HG02938 (cell line): ENCODE data around the gene RBFOX2.
"Not testable (repeated sequence)": the region's sequence is repeated elsewhere in the genome, so short reads cannot be mapped to it uniquely, and the experiment has no call there.

ENCODE experiments used
- ATAC-seq: cut with Tn5 transposase; IDR thresholded peaks from one replicate; pipeline ENCODE4 v1.9.1; 2021; ENCODE audit warnings: mild to moderate bottlenecking, moderate library complexity; ENCODE audit not compliant: unreplicated experiment

Gene RBFOX2

DNA sequence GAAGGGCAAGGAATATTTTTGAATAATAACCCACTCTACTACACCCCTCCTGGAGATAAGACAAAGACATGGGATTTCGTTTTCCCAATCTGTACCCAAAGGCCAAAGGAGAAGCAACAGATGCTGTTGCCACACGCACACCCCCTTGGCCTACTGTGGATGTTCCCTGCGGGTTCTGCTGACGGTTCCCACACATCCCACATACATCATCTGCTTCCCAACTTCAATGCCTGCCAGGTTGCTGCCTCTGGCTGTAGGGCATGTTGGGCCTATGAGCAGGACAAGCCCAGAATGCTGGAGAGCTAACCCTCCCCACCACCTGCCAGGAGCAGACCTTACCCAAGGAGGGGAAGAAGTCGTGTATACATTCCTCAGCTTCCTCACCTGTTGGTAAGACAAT lies 13.6 kb upstream of the RBFOX2 start:
- no peak for ATAC-seq

DNA sequence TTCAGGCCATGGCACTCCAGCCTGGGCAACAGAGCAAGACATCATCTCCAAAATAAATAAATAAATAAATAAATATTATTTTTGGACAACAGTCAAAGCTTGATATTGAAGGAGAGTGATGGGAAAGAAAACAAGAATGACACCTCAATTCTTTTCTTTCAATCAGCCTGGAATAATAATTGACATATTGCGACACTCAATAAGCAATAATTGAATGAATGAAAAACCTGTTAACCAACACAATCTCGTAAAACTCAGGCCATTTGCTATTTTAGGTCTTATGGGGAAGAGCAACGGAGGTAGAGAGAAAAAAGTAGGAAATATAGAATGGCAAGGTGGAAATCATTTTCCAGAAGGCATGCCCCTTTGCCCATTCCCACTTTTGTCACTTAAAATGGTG lies 10.5 kb upstream of the RBFOX2 start:
- ATAC-seq = no peak

DNA sequence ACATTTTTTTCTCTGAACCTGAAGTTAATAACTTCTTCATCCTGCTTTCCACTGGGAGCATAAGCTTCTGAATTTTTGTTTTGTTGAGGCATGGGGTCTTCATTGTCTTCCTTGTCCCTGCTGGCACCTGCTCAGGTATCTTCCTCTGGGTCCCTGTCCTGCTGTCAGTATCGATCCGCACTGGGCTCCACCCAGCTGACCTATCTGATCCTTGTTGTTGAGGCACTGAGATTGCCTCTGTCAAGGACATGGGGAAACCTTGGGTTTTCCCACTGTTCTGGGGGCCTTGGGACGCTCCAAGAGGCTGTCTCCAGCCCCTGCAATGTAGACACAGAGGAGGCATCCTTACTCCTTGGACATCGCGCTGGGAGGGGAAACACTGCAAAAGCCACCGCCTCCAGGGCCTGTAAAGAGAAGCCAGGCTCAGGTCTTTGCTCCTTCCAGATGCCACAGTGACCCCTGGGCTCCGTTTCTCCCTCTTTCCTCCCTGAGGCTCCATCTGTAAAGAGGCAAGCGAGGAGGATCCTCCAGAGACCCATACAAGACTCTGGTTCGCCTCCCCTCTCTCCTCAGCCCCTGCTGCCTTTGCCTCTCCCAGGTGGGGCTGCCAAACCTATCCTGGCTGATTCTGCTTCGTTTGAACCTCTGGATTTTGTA lies 8.6 kb upstream of the RBFOX2 start:
- ATAC-seq = no peak

DNA sequence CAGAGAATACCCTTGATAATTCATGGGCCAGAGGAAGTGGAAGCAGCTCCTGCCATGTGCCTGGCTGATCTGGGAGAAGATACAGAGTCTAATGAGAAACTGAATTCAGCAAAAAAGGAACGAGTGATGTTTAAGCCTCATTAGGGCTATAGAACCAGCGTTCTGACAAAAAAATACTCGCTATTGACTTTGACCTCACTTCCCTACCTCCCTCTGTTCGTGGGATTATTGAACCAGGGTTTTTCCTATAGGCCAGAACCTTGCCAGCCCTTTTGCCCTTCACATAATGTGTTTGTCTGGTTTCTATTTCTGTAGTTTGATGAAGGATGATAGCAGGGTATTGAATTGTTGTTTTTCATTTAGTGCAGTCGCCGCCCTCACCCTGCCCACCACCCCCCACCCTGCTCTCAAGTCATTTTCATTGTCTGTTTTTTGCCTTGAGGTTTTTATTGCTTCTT lies 7.6 kb upstream of the RBFOX2 start:
- ATAC-seq = no peak

DNA sequence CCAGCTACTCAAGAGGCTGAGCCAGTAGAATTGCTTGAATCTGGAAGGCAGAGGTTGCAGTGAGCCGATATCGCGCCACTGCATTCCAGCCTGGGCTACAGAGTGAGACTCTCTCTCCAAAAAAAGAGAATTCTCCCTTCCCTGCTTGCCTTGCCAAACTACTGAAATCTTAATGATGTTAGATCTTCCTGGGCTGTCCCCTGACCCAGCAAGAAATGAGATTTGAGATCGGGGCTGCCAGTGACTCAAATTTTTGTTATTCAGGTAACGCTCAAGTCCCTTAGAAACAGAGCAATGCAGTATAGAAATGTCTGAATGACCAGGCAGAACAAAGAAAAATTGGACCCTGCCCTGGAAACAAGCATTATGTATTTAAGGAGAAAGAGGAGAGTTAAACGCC lies 4.0 kb upstream of the RBFOX2 start:
- ATAC-seq = no peak

DNA sequence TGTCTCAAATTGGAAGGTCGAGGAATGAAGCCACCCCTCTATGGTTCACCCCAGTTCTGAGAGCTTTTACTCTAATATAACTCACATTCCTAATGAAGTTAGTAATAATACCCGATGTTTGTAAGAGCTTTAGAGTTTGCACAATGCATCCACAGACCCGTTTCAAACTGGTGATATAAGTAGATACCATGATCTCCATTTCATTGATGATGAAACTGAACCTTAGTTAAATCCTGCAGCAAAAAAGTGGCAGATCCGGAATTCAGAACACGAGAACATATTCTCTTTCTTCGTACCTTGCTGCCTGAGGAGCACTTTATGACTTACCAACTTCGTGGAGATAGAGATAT lies 757 bp upstream of the RBFOX2 start:
- no peak for ATAC-seq

DNA sequence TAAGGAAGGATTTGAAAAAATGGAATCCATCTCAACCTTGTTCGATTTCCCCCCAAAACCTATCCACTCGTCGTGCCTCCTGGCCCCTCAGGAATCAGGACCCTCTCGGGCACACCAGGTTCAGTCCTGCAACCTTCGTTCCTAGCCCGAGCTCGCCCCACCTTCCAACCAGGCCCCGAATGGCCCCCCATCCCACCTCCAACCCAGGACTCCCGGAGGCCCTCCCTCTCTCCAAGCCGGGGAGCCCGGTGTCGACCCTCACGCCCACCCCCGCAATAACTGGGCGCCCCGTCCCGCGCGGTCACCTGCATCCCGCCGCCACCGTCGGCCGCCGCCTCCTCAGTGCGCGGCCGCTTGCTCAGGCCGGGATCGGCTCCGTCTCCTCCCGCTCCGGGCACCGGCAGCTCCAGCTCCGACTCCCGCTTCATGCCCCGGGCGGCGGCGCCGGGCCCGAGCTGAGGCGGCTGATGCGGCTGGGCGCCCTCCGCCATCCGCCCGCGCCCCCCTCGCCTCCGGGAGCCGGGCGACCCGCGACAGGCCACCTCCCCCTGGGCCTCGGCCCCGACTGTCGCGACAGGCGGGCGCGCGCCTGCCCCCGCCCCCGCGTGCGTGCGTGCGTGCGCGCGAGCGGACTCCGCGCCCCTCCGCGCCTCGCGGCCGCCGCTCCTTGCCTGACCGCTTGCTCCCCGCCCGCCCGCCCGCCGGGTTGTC lies 534 bp downstream of the RBFOX2 start:
- no peak for ATAC-seq

DNA sequence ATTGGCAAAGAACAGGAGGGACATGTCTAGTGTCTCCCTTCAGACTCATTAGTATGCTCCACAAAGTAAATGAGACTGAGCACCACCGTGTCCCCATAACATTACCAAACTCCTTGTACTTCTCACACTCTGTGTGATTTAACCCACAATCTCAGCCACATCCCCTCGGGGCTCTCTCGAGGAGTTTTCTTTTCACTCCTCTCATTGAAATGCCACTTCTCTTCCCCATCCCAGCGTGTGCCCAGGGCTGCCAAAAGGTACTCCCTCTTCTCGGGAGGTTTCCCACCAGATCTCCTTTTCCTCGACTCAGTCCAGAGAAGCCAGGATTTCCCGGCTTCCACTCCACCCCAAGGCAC lies 1.1 kb downstream of the RBFOX2 start:
- no peak for ATAC-seq

DNA sequence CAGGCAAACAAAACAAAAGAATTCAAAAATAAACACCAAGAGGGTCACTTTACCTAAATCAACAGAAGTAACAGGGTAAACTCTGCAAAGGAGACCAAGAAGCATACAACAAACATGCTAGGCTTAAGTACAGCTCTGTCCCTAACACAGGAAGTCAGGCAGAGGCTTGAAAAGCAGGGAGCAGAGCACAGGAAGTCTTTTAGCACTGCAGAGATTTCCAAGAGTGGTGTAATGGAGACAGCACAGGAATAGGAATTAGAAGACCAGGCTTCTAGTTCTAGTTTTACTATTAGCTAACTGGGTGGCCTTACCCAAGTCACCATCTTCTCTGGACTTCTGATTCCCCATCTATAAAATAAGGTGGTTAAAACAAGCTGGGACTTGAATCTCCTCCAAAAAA lies 1.9 kb downstream of the RBFOX2 start:
- ATAC-seq = no peak

DNA sequence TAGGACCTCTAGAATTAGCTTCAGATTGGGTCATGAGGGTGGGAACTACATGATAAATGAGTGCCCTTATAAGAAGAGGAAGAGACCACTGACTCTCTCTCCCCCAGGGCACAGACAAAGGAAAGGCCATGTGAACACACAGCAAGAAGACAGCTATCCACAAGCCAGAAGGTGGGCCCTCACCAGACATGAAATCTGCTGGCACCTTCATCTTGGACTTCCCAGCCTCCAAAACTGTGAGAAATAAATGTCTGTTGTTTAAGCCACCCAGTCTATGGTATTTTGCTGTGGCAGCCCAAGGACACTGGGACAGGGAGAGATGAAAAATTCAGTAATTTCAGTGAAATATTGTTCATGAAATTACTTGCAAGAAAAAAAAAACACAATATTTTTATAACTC lies 5.9 kb downstream of the RBFOX2 start:
- ATAC-seq = no peak

DNA sequence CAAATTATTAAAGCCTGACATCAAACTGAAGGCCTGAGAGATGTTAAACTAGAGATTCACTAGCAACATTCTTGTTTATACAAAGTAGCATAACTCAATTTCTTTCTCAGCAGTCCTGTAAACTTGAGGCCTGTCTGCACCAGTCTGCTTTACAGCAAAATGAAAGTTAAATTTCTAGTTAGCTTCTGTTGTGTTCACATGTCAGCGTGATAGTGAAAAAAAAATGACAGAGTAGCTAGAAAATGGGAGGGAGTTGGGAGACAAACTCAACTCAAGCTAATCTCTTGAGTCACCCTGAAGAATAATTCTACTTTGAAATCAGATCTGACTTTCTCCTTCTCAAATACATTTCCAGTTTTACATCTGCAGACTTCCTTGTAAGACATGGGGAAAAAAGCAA lies 6.5 kb downstream of the RBFOX2 start:
- no peak for ATAC-seq

DNA sequence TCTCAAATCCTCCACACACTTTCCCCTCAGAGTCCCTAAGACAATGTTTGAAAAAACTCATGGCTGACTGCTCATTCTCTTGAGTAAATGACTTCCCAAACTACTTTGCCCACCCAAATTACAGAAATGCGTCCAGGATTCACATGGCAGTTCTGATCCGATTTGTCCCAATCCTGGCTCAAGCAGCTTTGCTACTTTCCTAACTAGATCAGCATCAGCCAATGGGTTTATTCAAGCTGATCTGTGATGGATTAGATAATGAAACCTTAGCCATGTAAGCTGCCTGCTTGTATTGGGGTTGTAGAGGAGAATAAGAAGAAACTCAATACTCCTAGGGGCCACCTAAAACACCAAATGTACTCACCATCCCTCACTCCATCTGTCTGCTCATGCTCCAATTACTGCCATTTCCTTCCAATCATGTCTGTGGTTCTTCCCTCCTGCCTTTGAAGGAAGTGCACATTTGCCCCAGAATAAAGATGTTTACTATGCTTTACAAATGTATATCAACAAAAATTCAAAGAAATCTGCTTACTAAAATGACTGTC lies 6.9 kb downstream of the RBFOX2 start:
- ATAC-seq = no peak

DNA sequence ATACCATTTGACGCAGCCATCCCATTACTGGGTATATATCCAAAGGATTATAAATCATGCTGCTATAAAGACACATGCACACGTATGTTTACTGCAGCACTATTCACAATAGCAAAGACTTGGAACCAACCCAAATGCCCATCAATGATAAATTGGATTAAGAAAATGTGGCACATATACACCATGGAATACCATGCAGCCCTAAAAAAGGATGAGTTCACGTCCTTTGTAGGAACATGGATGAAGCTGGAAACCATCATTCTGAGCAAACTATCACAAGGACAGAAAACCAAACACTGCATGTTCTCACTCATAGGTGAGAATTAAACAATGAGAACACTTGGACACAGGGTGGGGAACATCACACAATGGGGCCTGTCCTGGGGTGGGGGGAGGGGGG lies 7.8 kb downstream of the RBFOX2 start:
- not testable (repeated sequence) for ATAC-seq

DNA sequence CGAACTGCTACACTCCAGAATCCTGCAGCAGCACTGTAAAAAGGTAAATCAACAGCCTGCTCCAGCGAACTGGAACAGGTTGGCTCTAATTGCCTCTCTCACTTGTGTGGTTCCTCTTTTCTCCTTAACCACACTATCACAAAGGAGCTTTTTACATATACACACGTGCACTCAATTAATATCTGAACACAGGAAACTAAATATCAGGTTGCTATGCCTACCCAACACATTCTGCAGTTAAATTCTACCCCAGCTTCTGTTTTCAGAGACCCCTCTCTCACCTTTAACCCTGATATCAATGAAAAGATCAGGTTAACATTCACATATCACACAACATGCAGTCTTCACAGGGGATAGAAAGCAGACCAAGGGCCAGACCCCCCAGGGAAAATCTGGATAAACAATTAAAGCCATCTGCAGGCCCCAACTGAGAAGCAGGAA lies 11.0 kb downstream of the RBFOX2 start:
- ATAC-seq = no peak

DNA sequence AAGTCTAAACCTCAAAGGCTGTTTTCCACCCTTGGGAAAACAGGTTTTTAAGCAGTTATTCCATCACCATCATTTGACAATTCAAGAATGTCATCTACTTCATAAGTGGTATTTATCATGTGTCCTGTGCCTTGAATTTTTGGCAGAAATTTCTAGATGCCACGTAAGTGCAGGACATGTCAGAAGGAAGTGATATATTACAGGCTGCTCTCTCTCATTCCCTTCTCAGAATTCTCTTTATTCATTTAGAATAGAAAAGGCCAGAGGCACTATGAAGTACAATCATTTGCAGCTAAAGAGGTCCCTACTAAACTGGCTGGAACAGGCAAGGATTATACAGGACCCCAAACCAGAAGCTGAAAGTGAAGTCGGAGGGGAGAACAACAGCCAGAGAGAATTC lies 11.9 kb downstream of the RBFOX2 start:
- ATAC-seq = no peak

DNA sequence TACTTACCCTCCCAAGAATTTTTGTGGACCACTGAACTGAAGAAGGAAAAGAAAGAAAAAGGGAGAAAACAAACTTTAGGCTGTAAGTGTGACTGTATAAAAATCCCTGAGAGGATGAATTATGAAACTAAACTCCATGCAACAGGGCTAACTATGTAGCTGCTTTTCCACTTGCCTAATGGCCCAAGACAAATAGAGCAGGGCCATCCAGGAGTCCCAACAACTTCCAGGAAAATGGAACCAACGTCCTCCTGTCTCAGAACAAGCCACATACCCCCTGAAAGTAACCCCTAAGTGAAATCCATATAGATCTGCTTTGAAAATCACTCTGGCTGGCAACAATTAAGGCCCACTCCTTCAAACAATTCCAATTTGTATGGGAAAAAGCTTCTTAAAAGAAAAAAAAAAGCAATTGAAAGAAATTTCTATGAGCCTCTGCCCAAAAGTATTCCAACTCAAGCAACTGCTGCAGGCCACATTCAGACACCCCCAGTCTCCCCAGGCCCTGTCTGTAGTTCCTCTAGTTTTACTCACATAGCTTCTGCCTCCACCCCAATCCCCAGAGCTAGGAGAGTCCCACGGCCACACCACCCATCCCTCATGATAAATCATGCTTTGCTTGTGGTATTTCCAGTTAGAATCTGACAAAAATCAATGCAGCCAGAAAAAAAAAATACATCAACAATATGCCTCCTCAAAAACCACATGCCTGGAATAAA lies 12.7 kb downstream of the RBFOX2 start:
- ATAC-seq = no peak

DNA sequence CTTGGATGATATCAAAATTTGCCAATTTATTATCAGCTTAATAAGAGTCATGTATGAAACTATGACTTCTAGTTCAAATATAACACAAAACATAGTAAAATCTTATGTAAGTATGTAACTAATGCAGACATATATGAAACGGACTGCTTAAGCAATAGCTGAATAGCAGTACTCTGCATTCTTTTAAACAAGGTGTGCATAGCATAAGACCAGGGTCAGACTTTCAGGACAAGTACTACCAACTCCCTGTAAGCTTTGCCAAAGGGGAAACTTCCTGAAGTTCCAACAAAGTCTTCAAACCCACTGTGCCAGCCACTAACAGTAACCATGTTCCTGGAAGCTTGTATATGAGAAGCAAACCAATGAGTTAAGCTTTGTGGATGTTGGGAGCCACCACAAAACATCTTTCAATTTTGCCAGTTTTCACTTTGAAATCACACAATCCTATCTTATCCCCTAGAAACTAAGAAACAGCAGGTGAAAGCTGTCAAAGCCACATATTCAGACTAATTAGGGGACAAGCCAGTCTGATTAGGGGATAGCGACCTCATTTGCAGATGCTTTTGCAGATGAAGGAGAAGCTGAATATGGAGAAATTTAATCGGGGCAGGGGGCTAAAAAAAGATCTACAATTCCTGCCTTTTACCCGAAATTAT lies 13.3 kb downstream of the RBFOX2 start:
- ATAC-seq = no peak

DNA sequence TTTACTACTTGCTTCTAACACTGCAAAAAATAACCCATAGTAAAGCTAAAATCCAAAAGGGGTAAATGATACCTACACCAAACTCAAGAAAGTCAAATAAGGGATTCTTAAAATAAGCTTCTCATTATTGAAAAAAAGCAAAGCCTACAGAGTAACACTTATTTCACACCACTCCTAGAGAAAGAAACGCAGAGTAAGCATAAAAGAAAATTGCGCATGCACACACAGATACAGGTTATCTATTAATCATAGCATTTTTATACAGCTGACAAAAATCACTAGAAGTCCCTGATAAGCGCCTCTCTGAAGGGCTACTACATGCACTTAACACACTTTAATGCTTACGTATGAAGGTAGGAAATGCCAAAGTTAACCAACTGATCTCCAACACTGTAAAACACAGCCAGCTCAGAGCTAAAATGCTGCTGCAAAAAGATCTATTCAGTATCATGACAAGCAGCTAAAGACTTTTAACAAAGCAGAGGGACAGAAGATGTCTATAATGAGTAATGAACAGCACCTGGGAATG lies 14.0 kb downstream of the RBFOX2 start:
- no peak for ATAC-seq

DNA sequence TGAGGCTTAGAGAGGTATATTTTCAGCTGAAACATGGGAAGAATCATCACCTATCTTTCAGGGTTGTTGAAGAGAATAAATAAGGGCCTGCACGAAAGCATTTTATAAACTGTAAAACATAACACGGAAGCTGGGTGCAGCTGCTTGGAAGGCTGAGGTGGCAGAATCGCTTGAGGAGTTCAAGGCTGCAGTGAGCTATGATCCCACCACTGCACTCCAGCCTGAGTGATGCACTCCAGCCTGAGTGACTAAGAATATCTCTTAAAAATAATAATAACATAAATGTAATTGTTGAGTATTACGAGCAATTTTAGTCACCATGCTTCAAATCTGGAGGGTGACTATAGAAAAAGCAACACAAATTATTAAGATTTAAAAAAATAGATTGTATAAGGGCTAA lies 16.3 kb downstream of the RBFOX2 start:
- no peak for ATAC-seq

DNA sequence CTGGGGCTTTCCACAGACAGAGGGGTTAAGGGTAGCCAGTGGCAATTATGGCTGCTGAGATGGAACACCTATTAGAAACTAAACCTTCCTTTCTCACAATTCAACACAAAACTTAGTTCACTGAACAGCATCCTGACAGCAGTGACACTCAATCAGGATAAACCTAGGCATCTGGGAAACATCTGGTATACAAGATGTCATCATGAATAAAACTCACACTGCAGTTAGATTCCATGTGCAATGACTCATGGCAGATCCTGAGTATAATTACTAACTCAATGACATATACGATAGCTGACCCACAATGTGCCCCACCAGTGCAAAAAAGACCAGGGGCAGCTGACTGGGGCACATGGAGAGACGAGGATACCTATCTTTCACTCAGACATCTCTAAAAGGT lies 17.7 kb downstream of the RBFOX2 start:
- ATAC-seq = no peak

DNA sequence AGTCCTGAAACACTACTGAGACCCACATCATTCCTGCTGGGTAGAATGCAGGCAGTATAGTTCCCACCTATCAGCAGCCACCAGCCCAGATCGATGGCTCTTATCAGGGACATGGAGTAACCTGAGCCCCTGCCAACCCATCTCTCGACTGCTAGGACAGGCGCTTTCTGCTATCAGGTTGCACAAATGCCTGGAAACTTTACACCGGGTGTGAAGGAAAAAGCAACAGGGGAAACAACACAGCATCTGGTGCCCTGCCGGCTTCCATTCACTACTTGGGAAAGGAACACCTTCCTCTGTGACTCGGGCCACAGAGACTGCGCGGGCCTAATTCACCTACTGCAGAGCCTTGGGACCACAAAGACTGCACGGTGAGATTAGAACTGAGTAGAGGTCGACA lies 18.5 kb downstream of the RBFOX2 start:
- no peak for ATAC-seq
